ENCODE measurements around the gene ALDOC. TPM values are rescaled to one million over a fixed set of nuclear protein-coding genes. Genes with fewer than 3 reads are reported as not detected.

The ALDOC gene
- polyA plus RNA-seq, 2 of the 4 experiments (the other 2 are of a cell fraction): 1.9 to 6.3 TPM

DNA sequence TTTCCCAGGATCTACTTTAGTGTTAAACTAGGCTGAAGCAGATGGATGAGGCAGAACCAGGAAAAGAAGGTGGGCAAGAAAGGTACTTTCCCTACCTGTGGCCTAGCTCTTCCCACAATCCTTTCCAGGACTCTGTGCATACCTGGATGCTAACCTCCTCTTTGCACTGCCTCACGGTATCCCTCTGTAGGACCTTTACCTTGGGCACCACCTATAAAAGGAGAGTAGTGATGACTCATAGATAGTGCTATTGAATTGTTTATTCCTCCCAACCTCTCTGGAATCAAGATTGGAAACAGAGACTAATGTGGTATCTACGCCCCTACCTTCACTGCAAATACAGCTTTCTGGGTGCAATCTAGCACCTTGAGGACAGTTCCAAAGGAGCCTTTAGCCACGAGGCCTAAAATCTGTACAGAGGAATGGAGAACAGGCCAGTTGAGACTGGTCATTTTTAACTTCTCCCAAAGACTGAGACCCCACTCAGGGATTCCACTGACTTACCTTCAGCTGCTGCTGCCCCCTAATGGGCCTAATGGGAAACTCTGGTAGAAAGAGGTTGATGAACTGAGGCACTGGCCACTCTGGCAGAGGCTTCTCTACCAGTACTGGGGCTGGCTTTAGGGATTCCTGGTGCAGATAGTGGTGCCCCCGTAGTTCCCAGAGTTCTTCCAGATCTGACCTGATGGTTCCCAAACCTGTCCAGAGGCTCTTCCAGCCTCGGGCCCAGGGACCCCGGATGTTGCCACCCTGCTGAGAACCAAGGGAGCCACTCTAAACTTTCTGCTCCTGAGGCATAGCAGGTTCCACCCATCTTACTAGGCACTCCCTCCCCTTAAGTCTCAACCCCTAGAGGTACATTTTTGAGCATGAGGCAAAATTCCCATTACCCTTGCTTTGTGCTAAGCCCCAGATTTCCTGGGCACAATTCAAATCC is 36.5 kb upstream of the ALDOC start (continued):
- TF ChIP-seq ESRRA (IDR thresholded peaks at IDR 0.05; ENCODE audit: borderline replicate concordance, low read length): no peak
- peak; percentile 47 to 58; a peak in 4 of 5 replicates for TF ChIP-seq RAD21 (conservative IDR thresholded peaks at IDR 0.05 in 1 of 2, IDR thresholded peaks at IDR 0.05 in 1 of 2)
- no peak for TF ChIP-seq FOSL2 (IDR thresholded peaks at IDR 0.05)
- TF ChIP-seq FOSL2 (CRISPR knock-in tag; IDR thresholded peaks at IDR 0.05): peak; percentile 70; the same call in 1 of the 2 replicates
- TF ChIP-seq POLR2A (IDR thresholded peaks at IDR 0.05; ENCODE audit: low read length): no peak
- TF ChIP-seq HEYL (CRISPR knock-in tag; IDR thresholded peaks at IDR 0.05): no peak
- no peak for TF ChIP-seq EHMT2 (IDR thresholded peaks at IDR 0.05; ENCODE audit: low read depth)
- TF ChIP-seq RCOR1 (IDR thresholded peaks at IDR 0.05; ENCODE audit: low read depth, low read length): no peak
- no peak for TF ChIP-seq HOXA7 (CRISPR knock-in tag; IDR thresholded peaks at IDR 0.05)
- TF ChIP-seq FOXS1 (CRISPR knock-in tag; IDR thresholded peaks at IDR 0.05): no peak
- TF ChIP-seq, protein P1, sequence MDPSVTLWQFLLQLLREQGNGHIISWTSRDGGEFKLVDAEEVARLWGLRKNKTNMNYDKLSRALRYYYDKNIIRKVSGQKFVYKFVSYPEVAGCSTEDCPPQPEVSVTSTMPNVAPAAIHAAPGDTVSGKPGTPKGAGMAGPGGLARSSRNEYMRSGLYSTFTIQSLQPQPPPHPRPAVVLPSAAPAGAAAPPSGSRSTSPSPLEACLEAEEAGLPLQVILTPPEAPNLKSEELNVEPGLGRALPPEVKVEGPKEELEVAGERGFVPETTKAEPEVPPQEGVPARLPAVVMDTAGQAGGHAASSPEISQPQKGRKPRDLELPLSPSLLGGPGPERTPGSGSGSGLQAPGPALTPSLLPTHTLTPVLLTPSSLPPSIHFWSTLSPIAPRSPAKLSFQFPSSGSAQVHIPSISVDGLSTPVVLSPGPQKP (IDR thresholded peaks at IDR 0.05; ENCODE audit: low read depth, low read length): no peak
- TF ChIP-seq, protein P2, sequence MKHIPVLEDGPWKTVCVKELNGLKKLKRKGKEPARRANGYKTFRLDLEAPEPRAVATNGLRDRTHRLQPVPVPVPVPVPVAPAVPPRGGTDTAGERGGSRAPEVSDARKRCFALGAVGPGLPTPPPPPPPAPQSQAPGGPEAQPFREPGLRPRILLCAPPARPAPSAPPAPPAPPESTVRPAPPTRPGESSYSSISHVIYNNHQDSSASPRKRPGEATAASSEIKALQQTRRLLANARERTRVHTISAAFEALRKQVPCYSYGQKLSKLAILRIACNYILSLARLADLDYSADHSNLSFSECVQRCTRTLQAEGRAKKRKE (CRISPR knock-in tag; IDR thresholded peaks at IDR 0.05; ENCODE audit: low read depth): no peak
- no peak for TF ChIP-seq CBX2 (IDR thresholded peaks at IDR 0.05; ENCODE audit: borderline replicate concordance, low read depth)
- no peak for TF ChIP-seq CHD2 (IDR thresholded peaks at IDR 0.05; ENCODE audit: low read length, partially characterized antibody)
- no peak for TF ChIP-seq NFE2L2 (conservative IDR thresholded peaks at IDR 0.05; ENCODE audit: low read length)

DNA sequence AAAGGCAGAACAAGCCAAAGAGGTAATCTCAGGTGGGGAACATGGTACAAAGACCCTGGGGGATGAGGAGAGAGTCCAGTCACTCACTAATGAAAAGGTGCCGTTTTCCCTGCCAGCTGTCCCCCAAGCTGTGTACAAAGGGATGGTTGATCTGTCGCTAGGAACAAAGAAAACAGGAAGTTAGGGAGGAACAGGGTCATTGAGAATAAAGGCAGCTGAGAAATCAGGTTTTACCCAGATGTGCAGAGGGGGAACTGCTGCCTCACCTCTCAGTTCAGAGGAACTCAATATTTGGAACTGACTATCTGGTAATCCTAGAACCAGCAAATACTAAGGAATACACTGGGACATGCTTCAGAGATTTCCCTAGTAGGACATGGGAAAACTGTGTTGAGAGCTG is 35.8 kb upstream of the ALDOC start:
- Histone ChIP-seq H3K4me3 (no peak overlapping the region), H3K4me2 (no peak overlapping the region), H3K9me3 (no peaks in the 10 kb centered on the region), H3K4me1 (no peaks in the 10 kb centered on the region), H3K27ac (no peak overlapping the region)
- ATAC-seq (no peak), DNase-seq (ENCODE audit: low read depth in 1 of 2, low spot score in 1 of 2) (no peak), FAIRE-seq (no peak)
- ChIA-PET POLR2A (interaction anchor here (0.6 to 1.3 kb wide), 2 partner anchors 8 to 49 kb away, joined by 3 read pairs; partner anchors contain the start of genes SDF2 and SUPT6H), CTCF (interaction anchor here (0.8 to 3.3 kb wide), 28 partner anchors 9 to 150 kb away, joined by 3 to 20 read pairs (median 5); partner anchors contain the start of genes ALDOC, BLTP2 and PIGS)
- WGBS (ENCODE audit: missing lambda C conversion rate): 90% methylated on average over 2 of the region's 2 CpGs
- TF ChIP-seq, protein P3, sequence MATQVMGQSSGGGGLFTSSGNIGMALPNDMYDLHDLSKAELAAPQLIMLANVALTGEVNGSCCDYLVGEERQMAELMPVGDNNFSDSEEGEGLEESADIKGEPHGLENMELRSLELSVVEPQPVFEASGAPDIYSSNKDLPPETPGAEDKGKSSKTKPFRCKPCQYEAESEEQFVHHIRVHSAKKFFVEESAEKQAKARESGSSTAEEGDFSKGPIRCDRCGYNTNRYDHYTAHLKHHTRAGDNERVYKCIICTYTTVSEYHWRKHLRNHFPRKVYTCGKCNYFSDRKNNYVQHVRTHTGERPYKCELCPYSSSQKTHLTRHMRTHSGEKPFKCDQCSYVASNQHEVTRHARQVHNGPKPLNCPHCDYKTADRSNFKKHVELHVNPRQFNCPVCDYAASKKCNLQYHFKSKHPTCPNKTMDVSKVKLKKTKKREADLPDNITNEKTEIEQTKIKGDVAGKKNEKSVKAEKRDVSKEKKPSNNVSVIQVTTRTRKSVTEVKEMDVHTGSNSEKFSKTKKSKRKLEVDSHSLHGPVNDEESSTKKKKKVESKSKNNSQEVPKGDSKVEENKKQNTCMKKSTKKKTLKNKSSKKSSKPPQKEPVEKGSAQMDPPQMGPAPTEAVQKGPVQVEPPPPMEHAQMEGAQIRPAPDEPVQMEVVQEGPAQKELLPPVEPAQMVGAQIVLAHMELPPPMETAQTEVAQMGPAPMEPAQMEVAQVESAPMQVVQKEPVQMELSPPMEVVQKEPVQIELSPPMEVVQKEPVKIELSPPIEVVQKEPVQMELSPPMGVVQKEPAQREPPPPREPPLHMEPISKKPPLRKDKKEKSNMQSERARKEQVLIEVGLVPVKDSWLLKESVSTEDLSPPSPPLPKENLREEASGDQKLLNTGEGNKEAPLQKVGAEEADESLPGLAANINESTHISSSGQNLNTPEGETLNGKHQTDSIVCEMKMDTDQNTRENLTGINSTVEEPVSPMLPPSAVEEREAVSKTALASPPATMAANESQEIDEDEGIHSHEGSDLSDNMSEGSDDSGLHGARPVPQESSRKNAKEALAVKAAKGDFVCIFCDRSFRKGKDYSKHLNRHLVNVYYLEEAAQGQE (IDR thresholded peaks at IDR 0.05): no peak
- TF ChIP-seq, protein P1 (IDR thresholded peaks at IDR 0.05; ENCODE audit: low read depth, low read length): no peak
- no peak for TF ChIP-seq NPAS2 (CRISPR knock-in tag; IDR thresholded peaks at IDR 0.05; ENCODE audit: borderline replicate concordance)
- TF ChIP-seq, protein P4, sequence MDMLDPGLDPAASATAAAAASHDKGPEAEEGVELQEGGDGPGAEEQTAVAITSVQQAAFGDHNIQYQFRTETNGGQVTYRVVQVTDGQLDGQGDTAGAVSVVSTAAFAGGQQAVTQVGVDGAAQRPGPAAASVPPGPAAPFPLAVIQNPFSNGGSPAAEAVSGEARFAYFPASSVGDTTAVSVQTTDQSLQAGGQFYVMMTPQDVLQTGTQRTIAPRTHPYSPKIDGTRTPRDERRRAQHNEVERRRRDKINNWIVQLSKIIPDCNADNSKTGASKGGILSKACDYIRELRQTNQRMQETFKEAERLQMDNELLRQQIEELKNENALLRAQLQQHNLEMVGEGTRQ (IDR thresholded peaks at IDR 0.05): no peak
- TF ChIP-seq, protein P5, sequence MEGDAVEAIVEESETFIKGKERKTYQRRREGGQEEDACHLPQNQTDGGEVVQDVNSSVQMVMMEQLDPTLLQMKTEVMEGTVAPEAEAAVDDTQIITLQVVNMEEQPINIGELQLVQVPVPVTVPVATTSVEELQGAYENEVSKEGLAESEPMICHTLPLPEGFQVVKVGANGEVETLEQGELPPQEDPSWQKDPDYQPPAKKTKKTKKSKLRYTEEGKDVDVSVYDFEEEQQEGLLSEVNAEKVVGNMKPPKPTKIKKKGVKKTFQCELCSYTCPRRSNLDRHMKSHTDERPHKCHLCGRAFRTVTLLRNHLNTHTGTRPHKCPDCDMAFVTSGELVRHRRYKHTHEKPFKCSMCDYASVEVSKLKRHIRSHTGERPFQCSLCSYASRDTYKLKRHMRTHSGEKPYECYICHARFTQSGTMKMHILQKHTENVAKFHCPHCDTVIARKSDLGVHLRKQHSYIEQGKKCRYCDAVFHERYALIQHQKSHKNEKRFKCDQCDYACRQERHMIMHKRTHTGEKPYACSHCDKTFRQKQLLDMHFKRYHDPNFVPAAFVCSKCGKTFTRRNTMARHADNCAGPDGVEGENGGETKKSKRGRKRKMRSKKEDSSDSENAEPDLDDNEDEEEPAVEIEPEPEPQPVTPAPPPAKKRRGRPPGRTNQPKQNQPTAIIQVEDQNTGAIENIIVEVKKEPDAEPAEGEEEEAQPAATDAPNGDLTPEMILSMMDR (IDR thresholded peaks at IDR 0.05): no peak
- TF ChIP-seq, protein P6, sequence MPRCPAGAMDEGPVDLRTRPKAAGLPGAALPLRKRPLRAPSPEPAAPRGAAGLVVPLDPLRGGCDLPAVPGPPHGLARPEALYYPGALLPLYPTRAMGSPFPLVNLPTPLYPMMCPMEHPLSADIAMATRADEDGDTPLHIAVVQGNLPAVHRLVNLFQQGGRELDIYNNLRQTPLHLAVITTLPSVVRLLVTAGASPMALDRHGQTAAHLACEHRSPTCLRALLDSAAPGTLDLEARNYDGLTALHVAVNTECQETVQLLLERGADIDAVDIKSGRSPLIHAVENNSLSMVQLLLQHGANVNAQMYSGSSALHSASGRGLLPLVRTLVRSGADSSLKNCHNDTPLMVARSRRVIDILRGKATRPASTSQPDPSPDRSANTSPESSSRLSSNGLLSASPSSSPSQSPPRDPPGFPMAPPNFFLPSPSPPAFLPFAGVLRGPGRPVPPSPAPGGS (IDR thresholded peaks at IDR 0.05): no peak
- no peak for TF ChIP-seq FOSB (CRISPR knock-in tag; IDR thresholded peaks at IDR 0.05)
- TF ChIP-seq, protein P7, sequence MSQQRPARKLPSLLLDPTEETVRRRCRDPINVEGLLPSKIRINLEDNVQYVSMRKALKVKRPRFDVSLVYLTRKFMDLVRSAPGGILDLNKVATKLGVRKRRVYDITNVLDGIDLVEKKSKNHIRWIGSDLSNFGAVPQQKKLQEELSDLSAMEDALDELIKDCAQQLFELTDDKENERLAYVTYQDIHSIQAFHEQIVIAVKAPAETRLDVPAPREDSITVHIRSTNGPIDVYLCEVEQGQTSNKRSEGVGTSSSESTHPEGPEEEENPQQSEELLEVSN (IDR thresholded peaks at IDR 0.05; ENCODE audit: borderline replicate concordance, low read depth): no peak
- TF ChIP-seq GATA3 (IDR thresholded peaks at IDR 0.05; ENCODE audit: borderline replicate concordance): no peak
- no peak for TF ChIP-seq EHMT2 (IDR thresholded peaks at IDR 0.05; ENCODE audit: low read depth)
- no peak for TF ChIP-seq KDM5A (IDR thresholded peaks at IDR 0.05)
